HG03135 (cell line): Measurements from ENCODE around the gene SYNPO.

Experiments used
- ATAC-seq: cut with Tn5 transposase; IDR thresholded peaks from one replicate; pipeline ENCODE4 v1.9.1; 2021; ENCODE audit warnings: mild to moderate bottlenecking, moderate library complexity; ENCODE audit not compliant: unreplicated experiment

Gene SYNPO

DNA sequence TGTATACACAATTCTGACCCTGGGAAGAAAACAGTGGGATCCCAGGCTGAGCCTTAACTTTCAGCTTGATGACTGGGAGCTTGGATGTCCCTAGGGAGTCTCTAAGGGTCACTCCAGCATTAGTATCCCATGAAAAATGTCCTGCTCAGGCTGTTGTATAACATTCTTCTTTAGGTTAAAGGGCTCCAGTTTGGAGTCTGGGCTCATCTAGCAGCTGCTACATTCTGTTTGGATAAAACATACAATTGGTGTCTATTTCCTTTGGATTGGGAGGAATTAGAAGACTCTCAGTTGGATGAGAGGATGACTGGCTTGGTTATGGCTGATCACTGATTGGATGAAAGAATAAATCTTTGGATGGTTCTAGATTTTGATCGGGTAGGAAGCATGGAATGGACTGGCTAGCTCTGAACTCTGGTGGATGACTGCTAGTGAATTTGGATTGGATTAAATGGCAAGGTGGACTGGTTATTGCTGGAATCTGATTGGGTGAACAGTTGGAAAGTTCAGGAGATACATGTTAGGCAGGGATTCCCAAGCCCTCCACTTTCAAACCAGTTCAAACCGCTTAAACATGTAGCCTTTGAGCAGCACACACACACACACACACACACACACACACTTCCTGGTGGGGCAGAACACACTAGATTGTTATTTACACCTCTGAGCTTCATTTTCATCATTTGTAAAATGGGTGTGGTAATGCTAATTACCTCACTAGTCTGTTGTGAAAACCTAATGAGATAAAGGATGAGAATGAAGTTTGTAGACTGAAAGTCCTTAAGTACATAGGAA lies 13.5 kb downstream of the SYNPO start:
- no peak for ATAC-seq

GRCh38 chr5:150655221-150655620 lies 14.8 kb downstream of the SYNPO start:
- no peak for ATAC-seq

- ATAC-seq, result peak; percentile 76
These were observed 16.0 kb downstream of the SYNPO start for GRCh38 chr5:150656191-150657132.

GRCh38 chr5:150658121-150658520 lies 17.7 kb downstream of the SYNPO start:
- ATAC-seq, result no peak

- no peak for ATAC-seq
These were observed 18.3 kb downstream of the SYNPO start for GRCh38 chr5:150658699-150659265.

DNA sequence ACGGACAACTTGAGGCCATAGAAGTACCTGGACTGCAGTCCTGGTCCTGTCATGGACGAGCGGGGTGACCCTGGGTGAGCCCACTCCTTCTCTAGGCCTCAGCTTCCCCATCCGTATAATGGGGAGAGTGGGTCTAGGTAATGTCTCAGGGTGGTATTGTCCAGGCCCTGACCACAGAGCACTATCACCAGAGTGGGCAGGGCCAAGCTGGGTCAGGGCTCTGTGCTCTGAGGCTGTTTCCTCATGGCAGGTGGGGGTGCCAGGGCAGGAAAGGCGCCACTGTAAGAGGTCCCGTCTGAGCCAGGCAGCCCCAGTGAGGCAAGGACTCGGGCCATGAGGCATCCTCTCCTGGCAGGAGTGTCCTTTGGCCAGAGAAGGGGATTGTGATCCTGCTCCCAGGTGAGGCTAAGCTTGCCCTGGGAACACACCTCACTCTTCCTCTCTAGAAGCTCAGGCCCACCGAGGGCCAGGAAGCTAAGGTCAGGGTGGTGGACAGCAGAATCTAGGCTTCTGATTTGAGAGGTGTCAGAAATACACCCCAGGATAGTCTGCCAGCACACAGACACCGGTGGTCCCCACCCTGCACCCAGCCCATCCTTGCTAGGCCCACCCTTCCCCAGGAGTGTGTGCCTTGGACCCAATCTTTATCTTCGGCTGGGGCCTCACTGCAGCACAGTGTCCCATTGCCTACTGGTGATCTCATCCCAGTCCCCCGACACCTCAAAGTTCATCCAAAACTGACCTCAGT lies 19.1 kb downstream of the SYNPO start:
- ATAC-seq, result no peak

DNA sequence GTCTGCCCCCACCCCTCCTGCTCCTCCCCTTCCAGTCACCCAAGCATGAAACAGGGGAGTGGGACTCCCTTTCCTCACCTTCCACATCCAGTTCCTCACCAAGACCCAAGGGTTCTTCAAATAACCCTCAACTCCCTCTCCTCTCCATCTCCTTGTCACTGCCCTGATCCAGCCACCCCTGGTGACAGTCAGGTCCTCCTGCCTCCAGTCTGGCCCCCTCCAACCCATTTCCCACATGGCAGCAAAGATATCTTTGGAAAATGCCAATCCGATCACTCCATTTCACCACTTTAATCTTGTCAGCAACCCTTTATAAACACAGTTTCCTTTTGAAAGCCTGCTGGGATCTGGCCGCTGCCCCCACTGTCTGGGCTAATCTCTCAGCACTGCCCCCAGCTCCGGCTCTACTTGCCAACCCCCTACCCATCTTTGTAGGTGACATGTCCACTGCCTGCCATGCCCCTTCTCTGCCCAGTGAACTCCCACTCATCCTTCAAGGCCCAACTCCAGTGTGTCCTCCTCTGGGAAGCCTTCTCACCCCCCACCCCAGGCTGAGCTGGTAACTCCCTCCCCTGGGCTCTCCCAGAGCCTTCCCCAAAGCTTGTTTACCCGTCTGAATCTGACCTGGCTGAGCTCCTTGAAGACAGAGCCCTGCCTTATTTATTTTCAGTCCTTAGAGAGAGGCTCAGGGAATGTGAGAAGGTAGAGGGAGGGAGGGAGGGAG lies 19.8 kb downstream of the SYNPO start:
- ATAC-seq, result no peak

DNA sequence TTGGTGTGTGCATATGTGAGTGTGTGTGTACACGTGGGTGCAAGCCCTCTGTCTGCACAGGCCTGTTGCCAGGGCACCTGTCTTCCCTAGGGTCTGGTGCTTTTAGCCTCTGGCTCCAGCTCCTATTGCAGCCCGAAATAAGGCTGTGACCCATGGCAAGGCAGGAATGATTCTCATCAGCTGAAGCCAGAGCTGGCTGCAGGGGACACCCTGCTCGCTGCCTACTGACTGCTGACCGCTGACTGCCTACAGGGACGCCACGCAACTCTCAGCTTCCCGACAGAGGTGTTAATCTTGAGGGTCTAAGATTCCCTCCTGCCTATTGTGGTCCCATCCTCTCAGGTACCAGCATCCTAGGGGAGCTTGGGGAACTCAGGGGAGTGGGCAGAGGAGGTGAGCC lies 20.6 kb downstream of the SYNPO start, which contains the start of gene MYOZ3:
MYOZ3 (plus strand) TSS at position 166 of the 400 bp plus-strand sequence. CDS start 1,691 bp downstream, outside the sequence.
- ATAC-seq, result no peak

- no peak for ATAC-seq
These were observed 21.5 kb downstream of the SYNPO start for GRCh38 chr5:150661821-150662596.

DNA sequence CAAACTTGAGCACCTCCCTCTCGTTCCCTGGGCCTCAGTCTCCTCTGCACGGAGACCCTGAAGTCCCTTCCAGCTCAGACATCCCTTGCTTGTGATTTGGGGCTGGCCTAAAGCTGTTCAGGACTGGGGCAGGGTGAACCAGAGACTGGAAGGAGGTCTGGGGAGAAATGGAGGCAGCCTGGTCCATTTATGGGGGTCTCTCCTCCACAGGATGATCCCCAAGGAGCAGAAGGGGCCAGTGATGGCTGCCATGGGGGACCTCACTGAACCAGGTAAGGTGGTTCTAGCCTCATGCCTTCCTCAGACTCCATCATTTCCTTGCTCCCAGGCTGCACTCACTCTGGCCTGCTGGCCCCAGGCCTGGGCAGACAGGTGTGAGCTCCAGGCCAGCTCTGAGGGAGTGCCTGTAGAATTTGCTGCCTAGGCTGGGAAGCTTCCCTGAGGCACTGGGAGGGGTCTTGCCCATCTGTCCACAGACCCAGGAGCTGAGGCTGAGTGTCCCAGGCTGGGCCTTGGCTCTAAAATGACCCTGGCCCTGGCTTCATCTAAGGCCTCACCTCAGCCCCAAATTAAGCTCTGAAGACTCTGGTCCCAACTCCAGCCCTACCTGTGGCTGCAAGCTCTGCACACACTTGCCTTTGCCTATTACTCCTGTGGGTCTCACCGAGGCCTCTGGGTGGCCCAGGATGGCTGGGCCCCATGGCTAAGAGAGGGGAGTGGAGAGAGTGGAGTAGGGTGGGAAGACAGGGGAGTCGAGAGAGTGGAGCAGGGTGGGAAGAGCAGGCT lies 22.5 kb downstream of the SYNPO start:
- ATAC-seq, result no peak

GRCh38 chr5:150663936-150664335 lies 23.5 kb downstream of the SYNPO start:
- ATAC-seq, result no peak

DNA sequence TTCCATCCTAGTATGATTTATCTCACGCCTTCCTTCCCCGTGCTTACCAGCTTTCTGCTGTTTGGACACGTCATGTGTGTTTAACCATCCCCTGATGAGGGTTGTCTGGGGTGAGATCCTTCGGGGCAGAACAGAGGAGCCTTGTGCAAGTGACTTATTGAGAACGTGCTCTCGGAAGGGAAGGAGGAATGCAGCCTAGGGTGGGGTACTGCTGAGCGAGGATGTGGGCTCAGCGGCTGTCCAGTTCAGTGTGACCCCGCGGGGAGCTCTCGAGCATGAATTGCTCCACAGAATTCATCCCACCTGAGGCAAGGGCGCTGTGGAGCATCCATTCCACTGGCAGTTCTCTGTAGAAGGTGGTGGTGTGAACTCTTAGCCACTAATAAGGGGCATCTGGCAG lies 24.6 kb downstream of the SYNPO start:
- ATAC-seq, result no peak

- no peak for ATAC-seq
These were observed 30.0 kb downstream of the SYNPO start for GRCh38 chr5:150670275-150670947.

GRCh38 chr5:150670948-150671310 lies 30.5 kb downstream of the SYNPO start:
- no peak for ATAC-seq

GRCh38 chr5:150671509-150672236 lies 31.2 kb downstream of the SYNPO start:
- ATAC-seq, result no peak

DNA sequence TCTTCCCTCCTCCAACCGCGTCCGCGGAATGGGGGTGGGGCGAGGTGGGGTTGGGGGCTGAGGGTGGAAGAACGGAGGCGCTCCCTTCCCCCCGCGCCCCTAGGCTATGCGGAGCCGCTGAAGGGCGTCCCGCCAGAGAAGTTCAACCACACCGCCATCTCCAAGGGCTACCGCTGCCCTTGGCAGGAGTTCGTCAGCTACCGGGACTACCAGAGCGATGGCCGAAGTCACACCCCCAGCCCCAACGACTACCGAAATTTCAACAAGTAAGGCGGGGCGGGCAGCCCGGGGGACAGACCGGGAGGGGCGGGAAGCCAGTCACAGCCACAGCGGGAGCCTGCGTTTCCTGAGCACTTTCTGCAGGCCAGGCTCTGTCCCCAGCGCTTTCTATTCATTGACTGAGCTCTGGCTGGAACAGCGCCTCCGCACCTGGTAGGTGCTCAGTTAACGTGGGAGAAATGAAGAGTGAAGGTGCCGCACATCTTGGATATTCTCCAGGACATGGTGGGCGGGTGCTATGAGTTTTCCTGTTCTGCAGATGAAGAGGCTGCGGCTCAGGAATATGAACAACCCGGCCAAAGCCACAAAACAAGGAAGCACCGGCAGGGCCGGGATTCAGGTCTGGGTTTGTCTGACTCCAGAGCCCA lies 31.9 kb downstream of the SYNPO start:
- ATAC-seq, result no peak

DNA sequence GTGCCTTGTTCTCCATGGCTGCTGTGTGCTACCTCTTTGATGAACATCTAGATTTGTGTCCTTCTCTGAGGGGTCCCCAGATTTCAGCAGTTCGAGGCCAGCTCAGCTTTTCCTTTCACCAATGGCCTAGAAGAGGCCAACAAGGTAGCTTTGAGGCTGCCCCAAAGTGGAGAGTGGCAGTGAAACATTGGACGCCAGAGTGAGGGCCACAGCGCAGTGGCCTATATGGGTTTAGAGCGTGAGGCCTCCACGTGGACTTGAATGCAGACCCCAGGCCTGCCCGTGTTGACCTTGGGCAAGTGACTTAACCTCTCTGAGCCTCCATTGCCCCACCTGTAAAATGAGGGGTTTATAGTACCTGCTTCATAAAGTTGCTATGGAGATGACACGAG lies 32.4 kb downstream of the SYNPO start:
- ATAC-seq, result no peak
